ENCODE data around the gene NUDCD3.

Gene NUDCD3

GRCh38 chr7:44537442-44537841 is 47.0 kb upstream of the NUDCD3 start:
- no peak for TF ChIP-seq CSDC2 (CRISPR knock-in tag; IDR thresholded peaks at IDR 0.05)
- no peak for TF ChIP-seq RARB (CRISPR knock-in tag; IDR thresholded peaks at IDR 0.05)
- no peak for TF ChIP-seq TOX (CRISPR knock-in tag; IDR thresholded peaks at IDR 0.05; ENCODE audit: borderline replicate concordance)
- TF ChIP-seq GLIS3 (CRISPR knock-in tag; IDR thresholded peaks at IDR 0.05) = no peak
- TF ChIP-seq ZFP3 (CRISPR knock-in tag; IDR thresholded peaks at IDR 0.05) = no peak
- no peak for TF ChIP-seq ISL1 (CRISPR knock-in tag; IDR thresholded peaks at IDR 0.05)
- TF ChIP-seq OSR1 (CRISPR knock-in tag; IDR thresholded peaks at IDR 0.05) = no peak
- TF ChIP-seq ZC3H10 (CRISPR knock-in tag; IDR thresholded peaks at IDR 0.05) = no peak
- TF ChIP-seq PPARA (CRISPR knock-in tag; IDR thresholded peaks at IDR 0.05; ENCODE audit: borderline replicate concordance) = no peak
- TF ChIP-seq BACH2 (CRISPR knock-in tag; IDR thresholded peaks at IDR 0.05; ENCODE audit: borderline replicate concordance) = no peak
- no peak for ATAC-seq

- TF ChIP-seq ZNF8 (CRISPR knock-in tag; IDR thresholded peaks at IDR 0.05) (no peak), TOX (CRISPR knock-in tag; IDR thresholded peaks at IDR 0.05; ENCODE audit: borderline replicate concordance) (no peak), ZFP30 (CRISPR knock-in tag; IDR thresholded peaks at IDR 0.05) (no peak), SNAI2 (CRISPR knock-in tag; IDR thresholded peaks at IDR 0.05) (no peak), ZNF70 (CRISPR knock-in tag; IDR thresholded peaks at IDR 0.05) (no peak), OSR1 (CRISPR knock-in tag; IDR thresholded peaks at IDR 0.05) (no peak), BACH2 (CRISPR knock-in tag; IDR thresholded peaks at IDR 0.05; ENCODE audit: borderline replicate concordance) (no peak), RARB (CRISPR knock-in tag; IDR thresholded peaks at IDR 0.05) (no peak), PATZ1 (CRISPR knock-in tag; IDR thresholded peaks at IDR 0.05; ENCODE audit: borderline replicate concordance) (no peak), ISL1 (CRISPR knock-in tag; IDR thresholded peaks at IDR 0.05) (no peak), ESRRG (CRISPR knock-in tag; IDR thresholded peaks at IDR 0.05) (no peak)
- no peak for ATAC-seq
Observed at GRCh38 chr7:44536090-44536489, 45.6 kb upstream of the NUDCD3 start.

GRCh38 chr7:44535348-44536064 is 45.0 kb upstream of the NUDCD3 start:
- ATAC-seq = no peak
- TF ChIP-seq GLIS3 (CRISPR knock-in tag; IDR thresholded peaks at IDR 0.05) (no peak), SNAI2 (CRISPR knock-in tag; IDR thresholded peaks at IDR 0.05) (no peak), ZC3H10 (CRISPR knock-in tag; IDR thresholded peaks at IDR 0.05) (no peak), OSR1 (CRISPR knock-in tag; IDR thresholded peaks at IDR 0.05) (no peak), ZNF70 (CRISPR knock-in tag; IDR thresholded peaks at IDR 0.05) (no peak)

- TF ChIP-seq PATZ1 (CRISPR knock-in tag; IDR thresholded peaks at IDR 0.05; ENCODE audit: borderline replicate concordance) = no peak
- TF ChIP-seq ZNF8 (CRISPR knock-in tag; IDR thresholded peaks at IDR 0.05) = no peak
- TF ChIP-seq OSR1 (CRISPR knock-in tag; IDR thresholded peaks at IDR 0.05) = no peak
- no peak for TF ChIP-seq POU6F1 (CRISPR knock-in tag; IDR thresholded peaks at IDR 0.05; ENCODE audit: borderline replicate concordance, low read depth)
- no peak for TF ChIP-seq GLIS3 (CRISPR knock-in tag; IDR thresholded peaks at IDR 0.05)
- no peak for TF ChIP-seq ISL1 (CRISPR knock-in tag; IDR thresholded peaks at IDR 0.05)
- TF ChIP-seq CSRNP3 (CRISPR knock-in tag; IDR thresholded peaks at IDR 0.05) = no peak
- no peak for TF ChIP-seq ZC3H10 (CRISPR knock-in tag; IDR thresholded peaks at IDR 0.05)
- no peak for TF ChIP-seq CSDC2 (CRISPR knock-in tag; IDR thresholded peaks at IDR 0.05)
- TF ChIP-seq PPARA (CRISPR knock-in tag; IDR thresholded peaks at IDR 0.05; ENCODE audit: borderline replicate concordance) = no peak
- TF ChIP-seq SNAI2 (CRISPR knock-in tag; IDR thresholded peaks at IDR 0.05) = no peak
- no peak for TF ChIP-seq TOX (CRISPR knock-in tag; IDR thresholded peaks at IDR 0.05; ENCODE audit: borderline replicate concordance)
- TF ChIP-seq BACH2 (CRISPR knock-in tag; IDR thresholded peaks at IDR 0.05; ENCODE audit: borderline replicate concordance) = no peak
- peak; percentile 91 for ATAC-seq
Observed at GRCh38 chr7:44534501-44534900, 44.0 kb upstream of the NUDCD3 start.

Data from SK-N-SH treated with all-trans-retinoic acid at 6 μM for 48 hours (cell line).